HUES6 (cell line): Measurements from ENCODE around the gene DISC1.
"Not testable (repeated sequence)": the region's sequence is repeated elsewhere in the genome, so short reads cannot be mapped to it uniquely, and the experiment has no call there.

Experiments
- H3K27ac ChIP-seq: 2 replicates; pipeline ENCODE4 v1.7.0; 2013; ENCODE audit warnings: low read depth, mild to moderate bottlenecking, low read length, inconsistent platforms
- H3K27me3 ChIP-seq: 2 replicates; pipeline ENCODE4 v1.6.1; 2013; ENCODE audit warnings: low read length; ENCODE audit not compliant: control insufficient read depth, insufficient read depth
- H3K36me3 ChIP-seq: 2 replicates; pipeline ENCODE4 v1.6.1; 2013; ENCODE audit warnings: low read length; ENCODE audit not compliant: control insufficient read depth, insufficient read depth
- H3K4me1 ChIP-seq: 2 replicates; pipeline ENCODE4 v1.6.1; 2013; ENCODE audit warnings: low read length; ENCODE audit not compliant: control insufficient read depth, insufficient read depth
- H3K4me3 ChIP-seq: 2 replicates; pipeline ENCODE4 v1.5.1; 2013; ENCODE audit warnings: low read depth, low read length
- H3K9ac ChIP-seq: one replicate; pipeline ENCODE4 v1.6.1; 2013; ENCODE audit warnings: mild to moderate bottlenecking, low read length
- H3K9me3 ChIP-seq: 2 replicates; pipeline ENCODE4 v1.6.1; 2013; ENCODE audit warnings: low read depth, low read length; ENCODE audit not compliant: control insufficient read depth, insufficient read depth

The DISC1 gene

GRCh38 chr1:231896806-231897205 lies 270.2 kb downstream of the DISC1 start:
- H3K9me3 ChIP-seq: no peaks in the 10 kb centered on the region
- H3K27me3 ChIP-seq: no peaks in the 10 kb centered on the region
- H3K27ac ChIP-seq: no peak overlapping the region
- no peak overlapping the region for H3K9ac ChIP-seq
- H3K4me3 ChIP-seq: no peak overlapping the region
- H3K36me3 ChIP-seq: no peaks in the 10 kb centered on the region
- peaks cover 6% of the 10 kb centered on the region; the same call in 1 of the 2 replicates for H3K4me1 ChIP-seq

DNA sequence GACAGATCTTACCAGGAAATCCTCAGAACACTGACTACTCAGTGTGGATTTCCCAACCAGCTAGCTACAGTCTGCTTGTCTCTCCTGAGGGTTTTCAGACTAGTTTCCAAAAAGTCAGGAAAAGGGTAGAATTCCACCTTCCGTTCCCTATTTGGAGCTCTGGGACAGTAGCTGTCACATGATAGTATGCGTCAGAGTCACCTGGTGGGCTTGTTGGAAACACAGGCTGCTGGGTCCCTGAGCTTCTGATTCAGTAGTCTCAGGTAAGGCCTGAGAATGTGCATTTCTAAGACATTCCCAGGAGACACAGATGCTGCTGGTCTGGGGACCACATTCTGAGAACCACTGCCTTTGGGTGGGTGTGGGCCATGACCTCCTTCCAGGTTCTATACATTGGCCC lies 272.5 kb downstream of the DISC1 start:
- Histone ChIP-seq H3K9me3 (no peaks in the 10 kb centered on the region), H3K27ac (no peak overlapping the region), H3K27me3 (no peaks in the 10 kb centered on the region), H3K4me3 (no peak overlapping the region), H3K4me1 (peaks cover 6% of the 10 kb centered on the region; the same call in 1 of the 2 replicates), H3K9ac (no peak overlapping the region), H3K36me3 (no peaks in the 10 kb centered on the region)

GRCh38 chr1:231899713-231900435 lies 273.3 kb downstream of the DISC1 start:
- Histone ChIP-seq H3K9ac (no peak overlapping the region), H3K27ac (no peak overlapping the region)

DNA sequence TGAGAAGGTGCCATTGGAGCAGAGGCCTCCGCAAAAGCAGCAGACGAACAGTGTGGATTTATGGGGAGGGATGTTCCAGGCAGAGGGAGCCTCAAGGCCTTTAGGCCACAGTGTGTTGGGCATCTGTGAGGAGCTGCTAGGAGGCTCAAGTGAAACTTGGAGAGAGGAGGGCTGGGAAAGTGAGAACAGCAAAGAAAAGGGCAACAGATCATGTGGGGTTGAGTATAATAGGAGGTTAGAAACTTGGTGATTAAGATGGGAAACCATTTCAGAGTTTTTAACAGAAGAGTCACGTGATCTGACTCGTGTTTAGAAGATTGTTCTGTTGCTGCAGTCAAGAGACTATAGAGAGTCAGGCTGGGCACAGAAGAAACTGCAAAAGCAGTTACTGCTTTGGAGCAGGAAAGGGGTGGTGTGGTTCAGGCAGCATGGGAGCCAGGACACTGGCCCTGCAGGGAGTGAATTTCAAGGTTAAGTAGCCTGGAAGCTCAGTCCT lies 277.0 kb downstream of the DISC1 start:
- peaks cover 6% of the 10 kb centered on the region; the same call in 1 of the 2 replicates for H3K4me1 ChIP-seq
- H3K36me3 ChIP-seq: no peaks in the 10 kb centered on the region
- no peaks in the 10 kb centered on the region for H3K27me3 ChIP-seq
- H3K4me3 ChIP-seq: no peak overlapping the region
- no peak overlapping the region for H3K9ac ChIP-seq
- H3K9me3 ChIP-seq: no peaks in the 10 kb centered on the region; the same call in 1 of the 2 replicates
- H3K27ac ChIP-seq: no peak overlapping the region

More at GRCh38 chr1:231899713-231900435, 273.3 kb downstream of the DISC1 start:
- Histone ChIP-seq H3K4me1 (peaks cover 6% of the 10 kb centered on the region; the same call in 1 of the 2 replicates), H3K36me3 (no peaks in the 10 kb centered on the region), H3K4me3 (no peak overlapping the region), H3K9me3 (no peaks in the 10 kb centered on the region; the same call in 1 of the 2 replicates), H3K27me3 (no peaks in the 10 kb centered on the region)

- not testable (repeated sequence) for H3K4me3 ChIP-seq, H3K27ac ChIP-seq, H3K27me3 ChIP-seq, H3K9me3 ChIP-seq, H3K36me3 ChIP-seq, H3K4me1 ChIP-seq, H3K9ac ChIP-seq
Observed at GRCh38 chr1:231907310-231907709, 280.7 kb downstream of the DISC1 start.

- Histone ChIP-seq H3K27me3 (no peaks in the 10 kb centered on the region), H3K36me3 (no peaks in the 10 kb centered on the region)
Observed at GRCh38 chr1:231913493-231913892, 286.9 kb downstream of the DISC1 start.

DNA sequence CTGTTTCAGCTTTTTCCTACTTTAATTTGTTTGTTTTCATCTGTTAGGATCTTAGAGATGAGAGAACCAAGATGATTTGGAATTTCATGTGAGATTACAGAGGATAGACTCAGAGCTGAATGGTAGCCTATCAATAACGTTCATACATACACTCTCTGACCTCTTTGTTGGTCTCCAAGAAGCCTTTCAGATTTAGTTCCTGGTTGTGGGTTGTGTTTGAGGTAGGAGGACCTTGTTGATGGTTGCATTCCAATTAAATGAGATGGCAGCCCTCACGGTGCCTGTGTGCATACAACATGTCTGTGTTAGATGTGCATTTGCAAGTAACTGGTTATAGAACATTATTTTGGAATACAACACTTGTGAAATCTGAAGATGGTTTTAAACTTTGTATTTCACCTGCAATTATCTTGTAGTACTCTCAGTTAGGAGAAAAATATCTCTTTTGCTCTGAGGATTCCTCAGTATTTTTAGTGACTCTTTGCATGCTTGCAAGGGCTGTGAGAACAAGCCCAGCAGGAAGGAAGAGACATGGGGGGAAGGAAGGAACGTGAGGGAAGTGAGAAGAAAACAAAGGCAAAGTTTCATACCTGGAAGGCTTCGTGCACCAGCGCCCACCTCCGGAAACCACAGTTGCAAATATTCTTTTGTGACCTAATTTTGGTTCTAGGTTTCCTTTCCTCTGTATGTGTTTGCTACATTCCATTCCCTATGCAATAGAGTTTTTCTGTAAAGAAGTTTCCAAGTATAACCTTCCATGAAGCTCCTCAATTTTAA lies 291.8 kb downstream of the DISC1 start:
- Histone ChIP-seq H3K4me1 (peaks cover 23% of the 10 kb centered on the region; the same call in 1 of the 2 replicates), H3K36me3 (no peaks in the 10 kb centered on the region), H3K27ac (no peak overlapping the region), H3K9ac (no peak overlapping the region), H3K27me3 (no peaks in the 10 kb centered on the region), H3K4me3 (no peak overlapping the region), H3K9me3 (no peaks in the 10 kb centered on the region)

More at GRCh38 chr1:231913493-231913892, 286.9 kb downstream of the DISC1 start:
- Histone ChIP-seq H3K27ac (no peak overlapping the region), H3K4me1 (peaks cover 10% of the 10 kb centered on the region; the same call in 1 of the 2 replicates), H3K9ac (no peak overlapping the region), H3K4me3 (no peak overlapping the region), H3K9me3 (no peaks in the 10 kb centered on the region)

GRCh38 chr1:231919239-231919885 lies 292.8 kb downstream of the DISC1 start:
- Histone ChIP-seq H3K4me3 (no peak overlapping the region), H3K4me1 (peaks cover 20% of the 10 kb centered on the region; the same call in 1 of the 2 replicates), H3K9me3 (no peaks in the 10 kb centered on the region), H3K36me3 (no peaks in the 10 kb centered on the region), H3K9ac (no peak overlapping the region), H3K27me3 (no peaks in the 10 kb centered on the region), H3K27ac (no peak overlapping the region)

- H3K4me1 ChIP-seq: peaks cover 20% of the 10 kb centered on the region; the same call in 1 of the 2 replicates
- no peak overlapping the region for H3K27ac ChIP-seq
- H3K36me3 ChIP-seq: no peaks in the 10 kb centered on the region
- no peak overlapping the region for H3K9ac ChIP-seq
- no peak overlapping the region for H3K4me3 ChIP-seq
- no peaks in the 10 kb centered on the region for H3K9me3 ChIP-seq
- no peaks in the 10 kb centered on the region for H3K27me3 ChIP-seq
Observed at GRCh38 chr1:231919886-231920285, 293.3 kb downstream of the DISC1 start.

- Histone ChIP-seq H3K36me3 (no peaks in the 10 kb centered on the region), H3K9ac (no peak overlapping the region)
Observed at GRCh38 chr1:231921646-231922345, 295.2 kb downstream of the DISC1 start.

More at GRCh38 chr1:231921646-231922345, 295.2 kb downstream of the DISC1 start:
- no peak overlapping the region for H3K27ac ChIP-seq
- H3K27me3 ChIP-seq: no peaks in the 10 kb centered on the region
- H3K9me3 ChIP-seq: no peaks in the 10 kb centered on the region
- H3K4me3 ChIP-seq: no peak overlapping the region
- H3K4me1 ChIP-seq: peaks cover 20% of the 10 kb centered on the region; the same call in 1 of the 2 replicates
